HFF-Myc (cell line): ENCODE data around the gene PKD1L1.
A peak's percentile ranks its signal among the peaks of the same experiment; 100 is the strongest.

Source experiments
- DNase-seq: peaks from one replicate; pipeline ENCODE4 v3.0.0-alpha.2; 2011; ENCODE audit warnings: low read depth; ENCODE audit errors: extremely low read depth
- H3K4me3 ChIP-seq: replicated peaks from 2 replicates; pipeline ENCODE4 v1.5.1; 2011; ENCODE audit warnings: low read depth, mild to moderate bottlenecking, control low read depth, low read length
- TF ChIP-seq, protein P1 (sequence below): IDR thresholded peaks from 2 replicates; pipeline ENCODE4 v1.5.1; 2012; ENCODE audit warnings: mild to moderate bottlenecking, low read depth, low read length, control low read depth; ENCODE audit errors: missing control alignments

Gene PKD1L1

DNA sequence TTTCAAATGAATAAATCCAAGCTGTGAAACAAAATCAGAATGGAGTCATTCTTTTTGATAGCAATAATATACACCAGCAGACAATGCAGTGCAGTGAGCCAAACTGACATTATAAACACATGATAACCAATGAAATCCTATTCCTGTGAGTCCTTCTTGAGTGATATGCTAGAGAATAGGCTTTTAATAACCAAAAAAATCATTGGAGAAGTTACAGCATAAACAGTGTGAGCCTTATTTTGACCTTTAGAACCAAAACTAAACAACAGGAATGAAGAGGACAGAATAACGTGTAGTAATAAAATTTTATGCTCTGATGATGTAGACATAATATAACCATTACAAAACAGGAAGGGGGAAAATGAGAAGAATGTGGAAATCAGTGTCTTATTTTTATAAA, 22.5 kb upstream of the PKD1L1 start:
- TF ChIP-seq, protein P1, sequence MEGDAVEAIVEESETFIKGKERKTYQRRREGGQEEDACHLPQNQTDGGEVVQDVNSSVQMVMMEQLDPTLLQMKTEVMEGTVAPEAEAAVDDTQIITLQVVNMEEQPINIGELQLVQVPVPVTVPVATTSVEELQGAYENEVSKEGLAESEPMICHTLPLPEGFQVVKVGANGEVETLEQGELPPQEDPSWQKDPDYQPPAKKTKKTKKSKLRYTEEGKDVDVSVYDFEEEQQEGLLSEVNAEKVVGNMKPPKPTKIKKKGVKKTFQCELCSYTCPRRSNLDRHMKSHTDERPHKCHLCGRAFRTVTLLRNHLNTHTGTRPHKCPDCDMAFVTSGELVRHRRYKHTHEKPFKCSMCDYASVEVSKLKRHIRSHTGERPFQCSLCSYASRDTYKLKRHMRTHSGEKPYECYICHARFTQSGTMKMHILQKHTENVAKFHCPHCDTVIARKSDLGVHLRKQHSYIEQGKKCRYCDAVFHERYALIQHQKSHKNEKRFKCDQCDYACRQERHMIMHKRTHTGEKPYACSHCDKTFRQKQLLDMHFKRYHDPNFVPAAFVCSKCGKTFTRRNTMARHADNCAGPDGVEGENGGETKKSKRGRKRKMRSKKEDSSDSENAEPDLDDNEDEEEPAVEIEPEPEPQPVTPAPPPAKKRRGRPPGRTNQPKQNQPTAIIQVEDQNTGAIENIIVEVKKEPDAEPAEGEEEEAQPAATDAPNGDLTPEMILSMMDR = no peak
- no peak overlapping the region for H3K4me3 ChIP-seq
- no peak for DNase-seq

DNA sequence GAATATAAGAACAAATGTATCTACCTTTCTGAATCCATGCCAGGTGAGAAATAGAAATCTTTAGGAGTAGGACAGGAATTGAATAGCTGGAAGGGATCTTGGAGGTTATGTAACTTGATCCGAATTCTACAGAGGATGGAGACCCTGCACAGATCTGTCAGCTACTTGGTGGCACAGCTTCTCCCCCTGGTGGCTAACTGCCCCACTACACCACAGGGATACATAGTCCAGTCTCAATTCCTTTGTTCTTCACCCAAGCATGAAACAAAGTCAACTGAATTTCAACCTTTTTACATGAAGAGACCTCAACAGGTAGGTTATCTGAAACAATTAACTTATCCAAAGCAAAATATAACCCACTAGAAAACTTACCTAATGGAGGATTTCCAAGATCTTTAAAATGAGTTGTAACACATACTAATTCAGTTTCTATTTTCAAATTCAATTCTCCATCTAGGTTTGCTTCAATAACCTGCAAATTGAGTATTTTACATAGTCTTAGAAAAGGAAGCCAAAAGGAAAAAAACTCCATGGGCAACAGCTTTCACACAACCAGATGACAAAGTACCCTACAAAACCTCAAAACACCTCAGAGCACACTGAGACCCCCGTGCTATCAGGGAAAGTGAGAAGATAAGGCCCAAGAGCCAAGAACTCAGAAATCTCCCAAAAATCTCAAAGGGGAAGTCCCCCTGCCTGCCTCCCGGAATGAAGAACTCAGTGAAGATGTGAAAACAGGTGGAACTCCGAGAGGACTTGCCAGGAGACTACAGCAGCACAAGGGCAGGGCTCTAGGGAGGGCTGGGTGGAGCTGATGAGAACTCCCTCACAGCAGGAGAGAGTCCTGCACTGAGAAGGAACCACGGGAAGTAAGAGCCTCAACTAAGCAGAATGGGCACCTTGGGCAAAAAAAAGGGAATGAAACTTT, 20.8 kb upstream of the PKD1L1 start:
- peak; percentile 48 for DNase-seq
- TF ChIP-seq, protein P1 = peak; percentile 96
- no peak overlapping the region for H3K4me3 ChIP-seq

DNA sequence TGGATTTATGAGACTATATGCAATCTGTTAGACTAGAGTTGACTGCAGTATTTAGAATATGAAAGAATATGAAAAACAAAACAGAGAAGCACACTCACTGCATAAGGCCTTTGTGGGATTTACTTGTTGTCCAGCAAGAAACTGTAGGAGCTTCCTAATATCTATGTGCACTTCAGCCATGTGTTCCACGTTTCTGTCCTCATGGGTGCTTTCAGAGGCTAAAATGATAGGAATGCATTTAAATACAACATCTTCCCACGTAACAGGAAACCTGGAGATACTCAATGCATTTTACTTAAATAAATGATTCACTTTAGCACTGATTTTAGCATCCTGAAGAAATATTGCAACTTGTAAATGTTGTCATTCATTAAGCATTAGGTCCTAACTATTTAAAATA, 19.4 kb upstream of the PKD1L1 start:
- TF ChIP-seq, protein P1 = no peak
- no peak for DNase-seq
- H3K4me3 ChIP-seq = no peak overlapping the region

DNA sequence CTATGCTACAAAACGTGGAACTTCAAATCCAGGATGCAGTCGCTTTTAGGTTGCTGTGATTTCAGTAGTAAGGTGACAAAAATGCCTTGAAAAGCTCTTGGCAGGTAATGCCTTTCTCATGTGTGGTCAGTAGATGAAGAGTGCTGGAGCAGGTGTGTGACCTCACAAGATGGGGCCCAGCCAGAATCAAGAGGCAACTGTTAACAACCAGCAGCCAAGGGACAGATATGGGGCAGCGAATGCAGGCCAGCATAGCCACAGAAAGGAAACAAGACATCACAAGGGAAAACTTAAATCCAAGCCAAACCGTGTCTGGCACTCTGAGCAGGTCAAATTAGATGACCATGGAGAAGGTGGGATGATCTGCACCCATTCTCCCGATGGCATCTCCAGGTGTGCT, 18.9 kb upstream of the PKD1L1 start:
- H3K4me3 ChIP-seq = no peak overlapping the region
- TF ChIP-seq, protein P1 = no peak
- DNase-seq = no peak

DNA sequence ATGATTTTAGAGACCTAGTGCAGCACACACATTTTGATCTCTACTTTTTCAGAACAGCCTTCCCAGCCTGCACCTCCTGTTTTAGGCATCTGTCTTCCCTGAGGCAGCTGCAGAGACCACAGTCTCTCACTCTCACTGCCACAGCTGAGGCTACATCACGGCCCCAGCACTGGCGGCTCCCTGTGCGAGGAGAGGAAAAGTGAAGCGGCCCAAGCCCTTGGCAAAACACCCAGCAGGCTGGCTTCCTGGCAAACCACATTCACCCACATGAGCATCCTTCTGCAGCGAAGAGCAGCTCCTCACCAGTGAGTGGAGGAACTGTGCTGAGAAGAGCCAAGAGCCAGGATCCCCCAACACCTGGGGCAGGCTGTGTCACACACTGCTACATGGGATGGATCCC, 17.2 kb upstream of the PKD1L1 start:
- DNase-seq = no peak
- H3K4me3 ChIP-seq = no peak overlapping the region
- TF ChIP-seq, protein P1 = no peak

DNA sequence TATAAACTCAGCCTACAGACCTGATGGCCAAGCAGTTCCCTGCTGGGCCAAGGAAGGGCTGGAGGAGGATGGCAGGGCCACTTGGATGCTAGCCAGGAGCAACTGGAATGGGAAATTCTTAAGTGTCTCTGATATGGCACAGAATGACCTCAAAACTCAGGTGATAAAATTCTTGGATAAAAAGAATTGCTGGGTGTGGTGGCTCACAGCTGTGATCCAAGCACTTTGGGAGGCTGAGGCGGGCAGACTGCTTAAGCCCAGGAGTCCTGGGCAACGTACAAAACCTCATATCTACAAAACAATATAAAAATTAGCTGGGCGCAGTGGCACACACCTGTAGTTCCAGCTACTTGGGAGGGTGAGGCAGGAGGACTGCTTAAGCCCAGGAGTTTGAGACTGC, 14.0 kb upstream of the PKD1L1 start:
- no peak for DNase-seq
- H3K4me3 ChIP-seq = no peak overlapping the region
- TF ChIP-seq, protein P1 = no peak
